ENCODE data around the gene MTX1. TPM values are rescaled to one million over a fixed set of nuclear protein-coding genes. Genes with fewer than 3 reads are reported as not detected.
"Not testable (repeated sequence)": the region's sequence is repeated elsewhere in the genome, so short reads cannot be mapped to it uniquely, and the experiment has no call there.

The MTX1 gene
- total RNA-seq, 1 experiment from 2014 or later, result 81.3 TPM

DNA sequence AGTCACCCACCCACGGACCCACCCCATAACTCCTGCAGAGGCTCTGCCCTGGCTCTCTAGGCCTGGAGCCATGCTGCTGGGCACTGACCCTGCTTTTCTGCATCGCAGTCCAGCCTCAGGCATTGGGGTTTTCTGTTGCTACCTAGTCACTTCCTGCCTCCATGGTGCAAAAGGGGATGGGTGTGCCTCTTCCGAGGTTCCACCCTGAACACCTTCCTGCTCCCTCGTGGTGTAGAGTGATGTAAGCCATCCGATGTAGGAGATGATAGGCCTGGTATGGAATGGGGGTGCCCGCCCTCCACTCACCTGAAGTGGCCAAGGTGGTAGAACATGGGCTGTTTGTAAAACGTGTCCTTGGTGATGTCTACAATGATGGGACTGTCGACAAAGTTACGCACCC lies 26.9 kb downstream of the MTX1 start:
- not testable (repeated sequence) for DNase-seq (ENCODE audit: low read depth)

DNA sequence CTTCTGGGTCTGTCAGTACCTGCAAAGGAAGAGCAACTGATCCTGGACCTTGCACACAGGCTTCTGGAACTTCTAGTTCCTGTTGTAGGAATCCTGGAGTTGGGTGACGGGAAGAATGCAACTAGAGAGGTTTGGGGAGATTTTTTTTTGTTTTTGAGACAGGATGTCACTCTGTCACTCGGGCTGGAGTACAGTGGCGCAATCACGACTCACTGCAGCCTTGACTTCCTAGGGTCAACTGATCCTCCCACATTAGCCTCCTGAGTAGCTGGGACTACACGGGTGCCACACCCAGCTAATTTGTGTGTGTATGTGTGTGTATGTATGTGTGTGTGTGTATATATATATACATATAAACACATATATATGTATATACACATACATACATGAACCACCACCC lies 28.0 kb downstream of the MTX1 start:
- DNase-seq (ENCODE audit: low read depth), result no peak

DNA sequence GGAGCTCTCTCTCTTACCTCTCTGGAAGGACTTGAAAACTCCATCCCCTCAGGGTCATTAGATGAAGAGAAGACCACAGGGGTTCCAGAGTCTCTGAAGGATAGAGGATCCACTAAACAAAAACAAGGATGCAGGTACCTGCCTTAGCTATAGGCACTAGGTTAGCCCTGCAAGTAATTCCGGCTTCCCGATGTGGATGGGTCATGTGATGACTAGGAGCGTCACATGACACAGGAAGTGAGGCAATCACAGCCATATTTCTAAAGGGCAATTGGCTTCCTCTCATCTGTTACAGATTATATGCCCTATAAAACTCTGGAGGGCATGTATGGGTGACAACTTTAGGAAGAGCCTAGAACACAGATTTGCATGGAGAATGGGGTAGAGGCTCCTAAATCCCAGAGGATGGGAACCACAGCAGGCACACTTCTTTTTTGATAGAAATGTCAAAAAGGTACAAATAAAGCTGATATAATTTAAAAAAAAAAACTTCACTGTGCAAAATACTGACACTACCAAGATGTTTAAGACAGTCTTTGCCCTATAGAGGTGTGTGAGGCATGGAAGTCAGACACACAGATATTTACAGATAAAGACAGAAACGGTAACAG lies 32.7 kb downstream of the MTX1 start:
- peak; percentile 81 for DNase-seq (ENCODE audit: low read depth)

DNA sequence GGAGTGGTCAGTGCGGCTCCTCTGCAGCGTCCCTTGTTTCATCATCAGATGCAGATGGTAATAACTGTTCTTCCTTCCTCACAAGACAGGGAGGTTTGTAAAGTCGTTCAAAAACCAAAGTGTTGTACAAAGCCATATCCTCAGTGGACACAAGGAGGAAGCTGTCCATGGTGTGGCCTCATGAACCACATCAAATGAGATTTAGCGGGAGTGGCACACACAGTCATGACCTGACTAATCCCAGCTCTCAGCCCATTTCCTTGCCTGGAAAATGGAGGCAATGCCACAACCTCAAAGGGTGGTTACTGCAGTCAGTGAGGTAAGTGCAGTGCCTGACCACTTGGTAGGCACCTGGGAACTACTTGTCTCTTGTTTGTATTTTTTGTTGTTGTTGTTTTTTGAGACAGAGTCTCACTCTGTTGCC lies 33.4 kb downstream of the MTX1 start:
- DNase-seq (ENCODE audit: low read depth), result no peak

DNA sequence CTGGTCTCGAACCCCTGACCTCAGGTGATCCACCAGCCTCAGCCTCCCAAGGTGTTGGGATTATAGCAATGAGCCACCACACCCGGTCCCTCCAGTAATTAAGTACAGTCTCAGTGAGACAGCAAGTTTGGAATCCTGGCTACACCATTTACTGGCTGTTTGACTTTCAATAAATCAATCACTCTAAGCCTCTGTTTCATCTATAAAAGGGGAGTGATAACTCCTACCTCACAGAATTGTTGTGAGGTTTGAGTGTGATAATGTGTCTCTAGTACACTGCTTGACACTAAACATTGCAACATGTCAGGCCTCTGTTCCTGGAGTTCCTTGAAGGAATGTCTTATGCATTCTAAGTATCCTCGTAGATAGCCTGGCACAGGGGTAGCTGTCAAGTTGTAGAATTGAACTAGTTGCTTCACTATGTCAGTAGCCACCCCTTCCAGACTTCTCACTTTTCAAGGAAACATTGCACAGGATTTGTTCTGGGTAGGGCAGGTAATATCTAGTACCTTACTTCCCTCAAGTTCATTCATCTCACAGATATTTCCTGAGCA lies 34.4 kb downstream of the MTX1 start:
- DNase-seq (ENCODE audit: low read depth), result no peak

DNA sequence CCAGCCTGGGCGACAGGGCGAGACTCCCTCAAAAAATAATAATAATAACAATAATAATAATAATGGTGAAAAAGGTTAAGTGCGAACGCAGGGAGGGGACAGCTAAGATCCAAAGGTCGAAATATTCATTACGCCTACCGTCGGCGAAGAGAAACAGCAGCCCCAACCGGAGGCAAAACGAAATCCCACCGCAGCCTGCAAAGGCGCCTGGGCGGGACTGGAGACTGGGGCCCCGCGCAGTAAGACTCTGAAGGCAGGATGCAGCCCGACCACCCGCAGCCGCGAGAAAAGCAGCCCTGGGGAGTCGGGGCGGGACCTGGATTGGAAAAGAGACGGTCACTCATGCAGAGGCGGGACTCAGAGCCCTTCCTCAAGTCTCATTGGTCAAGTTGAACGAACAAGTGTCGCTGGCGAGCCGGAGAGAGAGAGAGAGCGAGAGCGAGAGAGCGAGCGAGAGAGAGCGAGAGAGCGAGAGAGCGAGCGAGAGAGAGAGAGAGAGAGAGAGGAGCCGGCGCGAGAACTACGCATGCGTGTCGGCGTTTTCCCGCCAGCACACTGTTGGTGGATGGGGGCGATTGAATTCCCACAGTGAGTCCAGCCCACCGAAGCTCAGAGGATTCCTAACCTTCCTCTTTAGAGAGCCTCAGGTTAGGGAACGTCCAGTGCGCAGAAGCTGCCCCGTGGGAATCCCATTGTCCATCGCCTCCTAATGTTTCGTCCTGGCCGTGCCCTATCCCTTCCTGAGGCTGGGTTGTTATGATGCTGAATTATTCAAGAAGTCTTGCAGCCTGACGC lies 36.1 kb downstream of the MTX1 start:
- peak; percentile 99 for DNase-seq (ENCODE audit: low read depth)

DNA sequence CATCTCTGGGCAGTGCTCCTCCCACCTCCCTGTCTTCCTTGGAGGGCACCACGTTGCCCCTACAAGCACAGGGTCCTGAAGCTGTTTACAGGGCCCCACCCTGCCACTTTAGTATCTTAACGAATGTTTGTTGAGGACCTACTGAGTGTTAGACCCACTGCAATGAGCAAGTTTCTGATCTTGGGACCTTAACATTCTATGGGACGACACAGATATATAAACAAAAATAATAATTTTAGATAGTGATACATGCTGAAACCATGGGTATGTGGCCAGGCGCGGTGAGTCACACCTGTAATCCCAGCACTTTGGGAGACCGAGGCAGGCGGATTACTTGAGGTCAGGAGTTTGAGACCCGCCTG lies 36.6 kb downstream of the MTX1 start:
- DNase-seq (ENCODE audit: low read depth), result no peak

DNA sequence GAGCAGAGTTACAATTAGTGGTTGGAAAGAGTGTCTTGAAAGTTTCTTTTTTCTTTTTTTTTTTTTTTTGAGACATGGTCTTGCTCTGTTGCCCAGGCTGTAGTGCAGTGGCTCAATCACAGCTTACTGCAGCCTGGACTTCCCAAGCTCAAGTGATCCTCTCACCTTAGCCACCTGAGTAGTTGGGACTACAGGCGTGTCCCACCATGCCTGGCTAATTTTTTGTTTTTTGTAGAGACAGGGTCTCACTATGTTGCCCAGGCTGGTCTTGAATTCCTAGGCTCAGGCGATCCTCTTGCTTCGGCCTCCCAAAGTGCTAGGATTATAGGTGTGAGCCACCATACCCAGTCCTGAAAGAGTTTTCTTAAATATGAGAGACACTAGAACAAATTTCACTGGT lies 38.3 kb downstream of the MTX1 start:
- not testable (repeated sequence) for DNase-seq (ENCODE audit: low read depth)

DNA sequence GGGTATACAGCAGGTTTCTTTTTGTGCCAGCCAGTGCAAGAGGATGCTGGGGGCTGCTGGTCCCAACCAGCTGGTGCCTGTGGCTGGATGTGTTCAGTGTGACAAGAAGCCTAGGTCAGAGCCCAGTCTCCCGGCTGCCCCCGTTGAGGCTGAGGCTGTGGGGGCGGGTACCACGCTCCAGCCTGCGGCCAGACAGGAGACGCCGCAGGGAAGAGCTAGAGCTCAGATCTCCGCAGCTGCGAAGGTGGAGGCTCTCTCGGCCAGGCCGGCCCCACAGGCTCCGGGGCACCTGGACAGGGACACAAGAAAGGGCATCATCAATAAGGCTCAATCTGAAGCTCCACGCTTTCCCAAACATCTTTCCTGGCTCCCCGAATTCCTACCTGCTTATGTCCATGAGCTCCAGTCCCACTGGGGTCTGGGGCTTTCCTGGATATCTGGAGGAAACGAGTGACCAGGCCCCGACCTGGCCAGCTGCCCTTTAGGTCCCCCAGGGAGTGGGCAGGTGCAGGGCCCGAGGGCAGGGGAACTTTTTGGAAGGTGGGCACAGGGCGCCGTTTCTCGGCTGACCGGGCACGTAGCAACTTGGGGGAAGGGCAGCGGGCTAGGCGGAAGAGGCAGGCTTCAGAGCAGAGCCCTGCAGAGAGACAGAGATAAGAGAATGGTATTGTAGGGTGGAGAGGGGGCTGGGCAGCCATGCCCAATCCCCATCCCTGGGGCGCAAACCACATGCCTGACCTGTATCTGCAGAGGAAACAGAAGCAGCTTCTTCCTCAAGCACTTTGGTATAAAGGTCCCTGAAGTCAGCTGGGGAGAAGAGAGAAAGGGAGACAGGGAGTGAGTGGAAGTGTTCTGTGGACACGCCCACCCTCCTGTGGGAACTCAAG lies 39.4 kb downstream of the MTX1 start:
- DNase-seq (ENCODE audit: low read depth), result no peak

DNA sequence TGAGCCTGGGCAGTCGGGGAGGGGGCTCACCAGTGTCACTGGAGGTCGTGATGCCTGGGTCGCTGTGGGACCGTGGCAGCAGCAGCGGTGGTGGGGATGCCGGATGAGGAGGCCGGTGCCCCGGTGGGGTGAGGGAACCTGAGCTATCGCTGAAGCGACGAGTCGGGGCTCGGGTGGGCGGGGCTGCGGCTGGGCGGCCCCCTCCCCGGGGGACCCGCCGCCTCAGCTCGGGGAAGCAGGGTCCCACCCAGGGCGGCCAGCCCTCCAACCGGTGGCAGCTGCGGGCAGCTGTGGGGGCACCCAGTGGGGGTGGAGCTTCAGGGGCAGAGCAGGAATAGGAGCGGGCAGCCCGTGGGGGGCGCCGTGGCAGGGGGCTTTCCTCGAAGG lies 41.7 kb downstream of the MTX1 start:
- no peak for DNase-seq (ENCODE audit: low read depth)

DNA sequence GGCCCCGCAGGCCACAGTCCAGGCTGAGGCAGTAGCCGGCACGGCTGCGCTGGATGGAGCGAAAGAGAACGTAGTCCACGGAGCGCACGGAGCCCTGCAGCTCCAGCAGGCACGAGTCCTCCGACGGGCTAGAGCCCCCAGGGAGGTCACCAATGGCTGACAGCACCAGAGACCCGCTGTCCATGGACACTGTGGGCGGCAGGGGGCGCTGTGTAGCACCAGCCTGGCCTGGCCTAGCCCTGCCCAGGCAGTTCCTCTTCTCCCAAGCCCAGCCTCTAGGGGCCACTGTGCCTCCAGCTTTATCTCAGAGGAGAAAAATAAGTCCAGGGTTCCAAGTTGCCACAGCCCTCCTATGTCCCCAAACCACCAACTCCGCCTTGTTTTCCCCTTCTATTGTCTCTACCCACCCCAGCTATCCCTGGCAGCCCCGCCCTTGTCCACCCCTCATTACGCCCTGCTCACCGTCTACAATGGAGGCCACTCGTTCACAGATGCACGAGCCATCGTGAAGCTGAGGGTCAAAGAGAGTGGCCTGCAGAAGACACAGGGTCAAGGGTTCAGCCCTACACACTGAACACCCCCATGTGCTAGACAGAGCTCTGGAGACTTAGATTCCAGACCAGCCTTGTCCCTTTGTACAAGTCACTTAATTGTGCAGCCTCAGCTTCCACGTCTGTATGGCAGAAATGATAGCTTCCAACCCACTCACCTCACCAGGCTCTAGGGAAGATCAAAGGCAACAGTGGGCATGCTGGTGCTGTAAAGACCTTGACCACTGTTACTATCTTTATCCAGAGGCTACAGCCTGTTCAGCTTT lies 42.3 kb downstream of the MTX1 start:
- DNase-seq (ENCODE audit: low read depth), result peak; percentile 94

DNA sequence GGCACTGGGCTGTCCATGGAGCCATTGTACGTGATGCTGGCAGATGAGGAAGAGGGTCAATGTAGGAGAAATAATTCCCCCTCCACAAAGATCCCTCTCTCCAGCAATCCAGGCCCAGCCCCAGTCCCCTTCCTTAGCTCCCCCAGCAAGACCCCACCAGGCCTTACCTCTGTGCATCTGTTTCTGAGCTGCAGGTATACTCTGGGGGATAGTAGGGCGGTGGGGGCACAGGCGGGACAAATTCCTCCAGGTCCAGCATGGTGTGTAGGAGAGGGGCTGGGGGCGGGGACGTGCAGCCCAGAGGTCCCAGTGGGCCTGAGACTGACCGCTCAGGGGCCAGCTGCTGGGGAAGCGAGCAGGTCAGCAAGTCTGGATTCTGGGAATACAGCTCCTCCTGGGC lies 43.1 kb downstream of the MTX1 start:
- no peak for DNase-seq (ENCODE audit: low read depth)

DNA sequence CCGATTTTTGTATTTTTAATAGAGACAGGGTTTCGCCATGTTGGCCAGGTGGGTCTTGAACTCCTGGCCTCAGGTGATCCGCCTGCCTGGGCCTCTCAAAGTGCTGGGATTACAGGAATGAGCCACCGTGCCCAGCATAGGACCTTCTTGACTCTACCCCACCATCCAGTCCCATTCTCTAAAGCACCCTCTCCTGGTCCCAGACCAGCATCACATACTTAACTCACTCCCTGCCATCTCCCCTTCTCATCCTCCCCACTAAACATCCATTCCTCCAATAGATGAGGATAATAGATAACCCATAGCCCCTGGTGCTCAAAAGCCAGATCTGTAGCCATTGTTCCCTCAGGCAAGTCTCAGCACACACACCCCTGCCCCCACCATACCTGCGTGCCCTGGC lies 44.7 kb downstream of the MTX1 start:
- DNase-seq (ENCODE audit: low read depth), result no peak

DNA sequence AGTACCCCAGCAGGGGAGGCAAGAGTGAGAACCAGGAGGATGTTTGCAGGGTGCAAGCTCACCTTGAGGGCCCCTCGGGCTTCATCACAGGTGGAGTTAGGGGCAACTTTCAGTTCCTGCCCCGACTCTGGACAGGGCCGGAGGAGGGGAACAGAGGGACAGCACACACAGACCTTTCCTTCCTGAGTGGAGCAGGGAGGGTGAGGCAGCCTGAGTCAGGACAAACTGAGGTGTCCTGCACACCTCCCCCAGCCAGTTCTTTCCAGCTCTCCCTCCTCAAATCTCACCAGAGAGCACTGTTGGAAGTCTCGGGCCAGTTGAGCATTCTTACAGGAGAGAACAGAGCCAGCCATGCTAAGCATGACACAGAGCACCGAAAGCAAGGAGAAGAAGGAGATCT lies 45.3 kb downstream of the MTX1 start:
- DNase-seq (ENCODE audit: low read depth), result no peak

DNA sequence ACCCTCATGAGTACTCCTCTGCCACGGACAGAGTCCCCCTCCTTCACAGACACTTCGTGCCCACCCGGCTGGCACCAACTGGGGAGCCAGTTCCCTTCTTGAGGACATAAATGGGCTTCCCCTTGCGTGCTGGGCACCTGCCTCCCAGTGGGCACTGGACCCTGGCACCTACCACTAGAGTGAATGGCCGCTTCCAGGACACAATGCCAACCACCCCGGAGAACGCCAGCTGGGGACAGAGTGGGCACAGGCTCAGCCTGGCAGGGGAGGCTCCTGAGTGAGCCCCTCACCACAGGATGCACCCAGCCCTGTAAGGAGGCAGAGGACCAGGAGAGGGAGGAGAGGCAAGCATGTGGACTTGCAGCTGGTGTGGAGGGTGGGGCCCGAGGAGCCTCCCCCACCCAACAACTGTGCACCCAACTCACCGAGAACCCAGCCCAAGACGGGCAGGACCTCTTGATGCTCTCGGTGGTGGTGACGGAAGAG lies 45.8 kb downstream of the MTX1 start:
- no peak for DNase-seq (ENCODE audit: low read depth)

DNA sequence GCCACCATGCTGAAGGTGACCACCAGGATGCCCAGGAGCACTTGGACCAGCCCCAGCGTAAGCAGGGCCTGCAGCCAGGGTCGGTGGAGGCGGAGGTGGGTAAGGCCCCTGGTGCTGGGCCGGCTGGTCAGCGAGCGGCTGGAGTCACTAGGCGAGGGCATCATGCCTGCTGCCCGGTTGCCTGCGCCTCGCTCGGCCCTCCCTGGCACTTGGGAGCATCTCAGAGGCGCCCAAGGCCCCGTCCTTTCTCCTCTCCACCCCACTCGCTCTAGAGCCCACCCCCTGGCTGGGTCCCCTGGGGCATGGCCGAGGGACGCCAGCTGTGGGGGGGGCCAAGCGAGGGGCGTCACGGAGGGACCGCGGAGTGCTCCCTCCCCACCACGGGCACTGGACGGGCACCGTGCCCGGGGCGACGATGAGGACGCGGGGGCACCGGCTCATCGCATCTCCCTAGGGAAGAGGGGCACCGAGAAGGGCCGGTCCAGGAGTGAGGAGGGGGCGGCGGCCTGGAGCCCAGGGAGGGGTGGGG lies 46.3 kb downstream of the MTX1 start:
- DNase-seq (ENCODE audit: low read depth), result no peak

DNA sequence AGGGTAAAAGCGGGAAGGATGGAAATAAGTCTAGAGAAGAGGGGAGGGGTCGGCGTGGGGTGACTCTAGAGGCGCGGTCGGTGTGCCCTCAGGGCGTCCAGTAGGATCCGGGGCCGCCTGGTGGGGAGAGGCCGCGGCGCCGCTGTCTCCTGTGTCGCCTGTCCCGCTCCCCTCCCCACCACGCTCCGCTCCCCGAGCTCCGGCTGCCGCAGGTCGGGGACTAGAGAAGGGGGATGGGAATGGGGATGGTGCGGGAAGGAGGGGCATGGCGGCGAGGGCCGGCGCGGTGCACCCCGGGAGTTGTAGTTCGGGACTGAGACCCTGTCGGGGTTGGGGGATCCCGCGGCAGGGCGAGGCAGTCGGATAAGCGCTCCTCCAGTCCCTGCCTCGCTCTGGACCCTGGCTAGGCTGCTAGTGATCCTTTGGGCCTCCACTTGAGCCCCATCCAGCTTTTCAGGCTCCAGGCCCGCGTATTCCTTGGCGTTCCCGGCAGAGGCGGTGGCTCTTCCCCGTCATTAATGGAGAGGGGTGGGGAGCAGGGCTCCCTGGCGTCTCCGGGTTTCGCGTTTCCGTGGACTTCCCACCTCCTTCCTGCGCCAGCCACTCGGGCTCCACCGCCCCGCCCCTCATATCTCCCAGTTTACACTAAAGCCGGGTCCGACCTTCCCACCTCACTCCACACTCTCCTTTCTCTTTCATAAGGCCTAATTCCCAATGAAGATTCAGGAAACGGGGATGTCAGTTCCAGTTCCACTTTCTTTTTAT lies 46.9 kb downstream of the MTX1 start, which contains the start of gene ENTREP3:
TSS of gene ENTREP3 (minus strand) at position 241 of the 765 bp plus-strand sequence. CDS start 606 bp downstream, outside the sequence.
- peak; percentile 88 for DNase-seq (ENCODE audit: low read depth)

DNA sequence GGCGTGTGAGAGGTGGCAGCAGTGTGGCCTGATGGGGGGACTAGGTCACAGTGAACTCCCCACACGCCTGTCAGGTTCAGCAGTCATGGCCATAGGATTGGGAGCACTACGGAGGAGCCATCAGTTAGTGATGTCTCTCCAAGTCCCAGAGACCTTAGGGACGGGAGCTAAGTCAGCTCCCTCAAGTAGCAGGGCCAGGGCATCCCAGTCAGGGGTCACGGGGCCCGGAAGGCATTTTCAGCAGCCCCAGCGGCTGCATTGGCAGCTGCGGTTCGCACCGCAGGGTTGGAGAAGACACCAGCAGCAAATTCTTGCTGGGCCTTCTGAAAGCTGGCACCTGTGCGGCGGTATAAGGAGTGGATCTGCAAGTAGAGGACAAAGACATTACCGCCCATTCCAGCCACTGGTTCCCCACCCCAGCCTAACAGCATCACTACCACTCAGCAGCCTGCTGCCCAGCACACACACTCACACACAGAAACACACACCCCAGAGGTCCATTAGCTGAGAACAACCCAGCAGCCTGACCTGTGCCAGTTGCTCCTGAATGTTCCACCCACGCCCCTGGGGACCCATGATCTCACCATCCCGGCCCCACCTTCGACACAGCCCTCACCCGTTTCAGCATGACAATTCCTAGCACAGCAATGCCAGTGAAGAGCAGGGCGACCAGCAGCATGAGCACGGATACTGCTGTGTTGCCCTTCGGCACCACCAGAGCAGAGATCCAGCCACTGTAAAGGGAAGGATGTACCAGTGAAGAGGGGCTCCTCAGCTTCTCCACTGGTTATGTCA lies 47.8 kb downstream of the MTX1 start:
- no peak for DNase-seq (ENCODE audit: low read depth)

DNA sequence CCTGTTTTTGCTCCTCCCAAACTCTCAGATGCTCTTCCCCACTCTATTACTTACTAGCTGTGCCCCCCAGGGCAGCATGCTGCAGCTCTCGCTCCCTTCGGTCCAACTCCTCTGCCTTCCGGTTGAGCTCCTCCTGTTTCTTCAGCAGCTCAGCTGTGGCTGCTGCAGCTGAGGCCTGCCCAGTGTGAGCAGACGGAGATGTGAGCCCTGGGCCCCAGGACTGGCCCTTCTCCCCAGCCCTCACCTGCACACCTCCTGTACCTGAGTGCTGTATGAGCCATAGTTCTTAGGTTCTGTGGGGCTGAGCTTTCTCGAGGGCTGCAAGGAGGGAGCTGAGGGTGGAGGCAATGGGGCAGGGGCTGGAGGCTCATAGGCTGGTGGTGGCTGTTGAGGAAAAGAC lies 51.8 kb downstream of the MTX1 start:
- DNase-seq (ENCODE audit: low read depth), result no peak

All from Daoy (cell line).